Breast epithelium (tissue), 4 donors: ENCODE results near the gene CNNM3. TPM values are rescaled to one million over a fixed set of nuclear protein-coding genes. Genes with fewer than 3 reads are reported as not detected.
A peak's percentile ranks its signal among the peaks of the same experiment; 100 is the strongest.

Source experiments
- DNase-seq, 2 donors: peaks; one replicate each; pipeline ENCODE4 v3.0.0-alpha.2; 2019; ENCODE audit warnings: low spot score in 2 of 2
- H3K27ac ChIP-seq, 2 donors: fragments of 200-600 bp; sonication (generic) in 1 of 2; one replicate each; pipeline ENCODE4 v1.5.1; 2016 to 2019; ENCODE audit warnings: mild to moderate bottlenecking in 1 of 2
- H3K27me3 ChIP-seq, 2 donors: fragments of 200-600 bp; sonication (generic) in 1 of 2; one replicate each; pipeline versions ENCODE4 v1.5.1 to v1.6.0; 2017 to 2019; ENCODE audit warnings: control low read depth in 1 of 2, mild to moderate bottlenecking in 1 of 2
- H3K36me3 ChIP-seq: fragments of 200-600 bp; one replicate; pipeline ENCODE4 v1.5.1; 2019
- H3K4me1 ChIP-seq, 2 donors: fragments of 200-600 bp; sonication (generic); one replicate each; pipeline ENCODE4 v1.5.1; 2016 to 2019; ENCODE audit warnings: control low read depth in 1 of 2
- H3K4me3 ChIP-seq, 3 donors: fragments of 200-600 bp; sonication (generic); 1 replicate in 2 of 3; 2 replicates in 1 of 3; pipeline ENCODE4 v1.5.1; 2016 to 2019; ENCODE audit warnings: mild to moderate bottlenecking in 3 of 3, moderate library complexity in 2 of 3
- H3K9me3 ChIP-seq, 2 donors: fragments of 200-600 bp; sonication (generic) in 1 of 2; one replicate each; pipeline ENCODE4 v1.5.1; 2016 to 2019; ENCODE audit warnings: control low read depth in 1 of 2
- POLR2A ChIP-seq: fragments of 450-650 bp; IDR thresholded peaks from one replicate; pipeline ENCODE4 v1.6.1; 2016; ENCODE audit warnings: antibody characterized with exemption, mild to moderate bottlenecking, moderate library complexity
- POLR2AphosphoS5 ChIP-seq, 3 donors: sonication (generic); formaldehyde crosslinking; IDR thresholded peaks; one replicate each; pipeline ENCODE4 v1.6.1; 2017; ENCODE audit warnings: antibody characterized with exemption in 3 of 3
- intact Hi-C: fragments of 100-400 bp; cut with DNase I; formaldehyde crosslinking; loops from one replicate; pipeline ENCODE4 v1.15.1; 2023; ENCODE audit warnings: low total_unique reads
- total RNA-seq, 3 donors: library from RNA; depleted of rRNA; stranded (reverse); fragments of >200 nt; gene quantifications; one replicate each; pipeline ENCODE4 v1.1.0, GENCODE V29; 2016
- TF ChIP-seq, protein P1 (sequence below), 3 donors: fragments of 450-650 bp; IDR thresholded peaks; one replicate each; pipeline ENCODE4 v1.5.1; 2016 to 2017; ENCODE audit warnings: antibody characterized with exemption in 3 of 3, mild to moderate bottlenecking in 3 of 3, moderate library complexity in 3 of 3

Gene CNNM3
- total RNA-seq, 3 donors from 2014 or later: 7.5 to 13.8 (median 11.8) TPM

GRCh38 chr2:96815326-96816126 is 542 bp upstream of the CNNM3 start:
- no peaks in the 10 kb centered on the region for H3K27me3 ChIP-seq
- H3K4me3 ChIP-seq: peak overlapping the region; percentile 78 to 97 (median 84)
- no peaks in the 10 kb centered on the region for H3K9me3 ChIP-seq
- H3K36me3 ChIP-seq: no peaks in the 10 kb centered on the region
- DNase-seq: peak in 1 of 2 donors; percentile 32
- TF ChIP-seq POLR2AphosphoS5 (IDR thresholded peaks at IDR 0.05) (no peak), POLR2A (no peak)
- TF ChIP-seq, protein P1, sequence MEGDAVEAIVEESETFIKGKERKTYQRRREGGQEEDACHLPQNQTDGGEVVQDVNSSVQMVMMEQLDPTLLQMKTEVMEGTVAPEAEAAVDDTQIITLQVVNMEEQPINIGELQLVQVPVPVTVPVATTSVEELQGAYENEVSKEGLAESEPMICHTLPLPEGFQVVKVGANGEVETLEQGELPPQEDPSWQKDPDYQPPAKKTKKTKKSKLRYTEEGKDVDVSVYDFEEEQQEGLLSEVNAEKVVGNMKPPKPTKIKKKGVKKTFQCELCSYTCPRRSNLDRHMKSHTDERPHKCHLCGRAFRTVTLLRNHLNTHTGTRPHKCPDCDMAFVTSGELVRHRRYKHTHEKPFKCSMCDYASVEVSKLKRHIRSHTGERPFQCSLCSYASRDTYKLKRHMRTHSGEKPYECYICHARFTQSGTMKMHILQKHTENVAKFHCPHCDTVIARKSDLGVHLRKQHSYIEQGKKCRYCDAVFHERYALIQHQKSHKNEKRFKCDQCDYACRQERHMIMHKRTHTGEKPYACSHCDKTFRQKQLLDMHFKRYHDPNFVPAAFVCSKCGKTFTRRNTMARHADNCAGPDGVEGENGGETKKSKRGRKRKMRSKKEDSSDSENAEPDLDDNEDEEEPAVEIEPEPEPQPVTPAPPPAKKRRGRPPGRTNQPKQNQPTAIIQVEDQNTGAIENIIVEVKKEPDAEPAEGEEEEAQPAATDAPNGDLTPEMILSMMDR (IDR thresholded peaks at IDR 0.05): no peak
- peak overlapping the region; percentile 90 to 93 for H3K27ac ChIP-seq
- intact Hi-C loops: no loop called here
- H3K4me1 ChIP-seq: peaks cover 14 to 18% of the 10 kb centered on the region in 2 donors

DNA sequence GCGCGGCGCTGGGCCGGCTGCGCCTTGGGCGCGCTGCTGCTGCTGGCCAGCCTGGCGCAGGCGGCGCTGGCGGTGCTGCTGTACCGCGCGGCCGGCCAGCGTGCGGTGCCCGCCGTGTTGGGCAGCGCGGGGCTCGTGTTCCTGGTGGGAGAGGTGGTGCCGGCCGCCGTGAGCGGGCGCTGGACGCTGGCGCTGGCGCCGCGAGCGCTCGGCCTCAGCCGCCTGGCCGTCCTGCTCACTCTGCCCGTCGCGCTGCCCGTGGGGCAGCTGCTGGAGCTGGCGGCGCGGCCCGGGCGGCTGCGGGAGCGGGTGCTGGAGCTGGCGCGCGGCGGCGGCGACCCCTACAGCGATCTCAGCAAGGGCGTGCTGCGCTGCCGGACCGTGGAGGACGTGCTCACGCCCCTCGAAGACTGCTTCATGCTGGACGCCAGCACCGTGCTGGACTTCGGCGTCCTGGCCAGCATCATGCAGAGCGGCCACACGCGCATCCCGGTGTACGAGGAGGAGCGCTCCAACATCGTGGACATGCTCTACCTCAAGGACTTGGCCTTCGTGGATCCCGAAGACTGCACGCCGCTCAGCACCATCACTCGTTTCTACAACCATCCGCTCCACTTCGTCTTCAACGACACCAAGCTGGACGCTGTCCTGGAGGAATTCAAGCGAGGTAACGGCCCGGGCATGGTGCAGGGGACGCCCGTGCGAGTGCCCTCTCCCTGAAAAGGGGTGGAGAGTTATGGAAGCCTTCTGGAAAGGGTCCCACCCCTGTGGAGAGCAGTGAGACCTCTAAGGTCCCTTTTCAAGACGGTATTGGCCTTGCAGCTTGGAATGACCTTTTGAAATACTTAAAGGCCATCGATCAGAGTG is 1.0 kb downstream of the CNNM3 start:
- Histone ChIP-seq H3K27me3 (no peaks in the 10 kb centered on the region), H3K4me3 (peak overlapping the region; percentile 78 to 97 (median 84)), H3K9me3 (no peaks in the 10 kb centered on the region), H3K36me3 (no peaks in the 10 kb centered on the region), H3K4me1 (peaks cover 14 to 18% of the 10 kb centered on the region in 2 donors), H3K27ac (peak overlapping the region in 1 of 2 donors; percentile 93)
- DNase-seq: no peak
- TF ChIP-seq POLR2AphosphoS5 (IDR thresholded peaks at IDR 0.05): no peak
- TF ChIP-seq, protein P1 (IDR thresholded peaks at IDR 0.05): no peak
- intact Hi-C loops: no loop called here

DNA sequence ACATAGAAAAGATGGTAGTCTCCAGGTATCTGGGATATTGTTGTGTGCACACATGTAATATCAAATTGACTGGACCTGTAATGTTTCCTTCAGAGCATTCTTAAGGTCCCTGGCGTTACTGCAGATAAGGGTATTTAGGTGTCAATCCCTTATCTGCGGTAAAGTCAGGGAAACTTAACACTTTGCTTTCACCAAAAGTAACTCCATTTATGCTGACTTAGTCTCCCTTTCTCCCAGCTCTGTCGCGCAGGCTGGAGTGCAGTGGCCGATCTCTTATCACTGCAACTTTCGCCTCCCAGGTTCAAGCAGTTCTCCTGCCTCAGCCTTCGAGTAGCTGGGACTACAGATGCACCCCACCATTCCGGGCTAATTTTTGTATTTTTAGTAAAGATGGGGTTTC is 1.8 kb downstream of the CNNM3 start:
- peak overlapping the region; percentile 78 to 97 (median 84) for H3K4me3 ChIP-seq
- no peak overlapping the region for H3K27ac ChIP-seq
- H3K4me1 ChIP-seq: peaks cover 14 to 18% of the 10 kb centered on the region in 2 donors
- H3K9me3 ChIP-seq: no peaks in the 10 kb centered on the region
- TF ChIP-seq POLR2A (no peak), POLR2AphosphoS5 (IDR thresholded peaks at IDR 0.05) (no peak)
- no peak for DNase-seq
- no peaks in the 10 kb centered on the region for H3K27me3 ChIP-seq
- intact Hi-C loops: no loop called here
- H3K36me3 ChIP-seq: no peaks in the 10 kb centered on the region

DNA sequence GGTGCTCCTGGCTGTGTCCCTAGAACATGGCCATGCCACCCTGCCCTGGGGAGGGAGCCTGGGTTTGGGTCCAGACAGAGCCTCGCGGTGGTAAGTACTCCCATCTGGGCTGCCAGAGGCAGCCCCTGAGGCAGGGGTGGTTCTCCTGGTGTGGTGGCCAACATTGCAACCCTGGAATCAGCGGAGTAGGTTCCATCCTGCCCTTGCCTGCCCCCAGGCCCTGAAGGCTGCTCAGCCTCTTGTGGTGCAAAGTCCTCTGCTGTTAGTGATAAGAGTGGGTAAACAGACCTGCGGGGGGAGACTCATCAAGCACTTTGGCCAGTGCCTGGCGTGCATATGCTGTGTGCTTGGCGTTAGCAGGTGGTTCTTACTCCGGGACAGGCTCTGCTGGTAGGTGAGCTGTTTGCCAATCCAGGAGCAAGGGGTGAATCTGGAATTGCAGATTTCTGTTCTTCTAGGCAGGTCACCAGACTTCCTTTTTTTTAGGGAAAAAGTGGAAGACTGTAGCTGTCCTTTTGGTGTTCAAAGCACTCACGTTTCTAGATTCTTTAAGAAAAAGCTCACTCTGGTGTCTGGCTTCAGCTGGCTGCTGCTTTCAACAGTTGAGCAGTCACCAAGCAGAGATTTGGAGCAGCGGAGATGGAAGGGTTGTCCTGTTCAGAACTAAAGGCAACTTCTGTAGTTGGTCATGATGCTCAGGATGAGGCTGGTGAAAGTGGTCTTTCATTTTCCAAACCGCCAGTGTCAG is 3.2 kb downstream of the CNNM3 start:
- no peak for DNase-seq
- H3K27me3 ChIP-seq: no peaks in the 10 kb centered on the region
- no peak overlapping the region for H3K27ac ChIP-seq
- no peaks in the 10 kb centered on the region for H3K36me3 ChIP-seq
- peaks cover 14 to 18% of the 10 kb centered on the region in 2 donors for H3K4me1 ChIP-seq
- intact Hi-C loops: no loop called here
- H3K4me3 ChIP-seq: peak overlapping the region in 1 of 3 donors; percentile 40
- TF ChIP-seq, protein P1 (IDR thresholded peaks at IDR 0.05): no peak
- no peak for TF ChIP-seq POLR2A
- TF ChIP-seq POLR2AphosphoS5 (IDR thresholded peaks at IDR 0.05): no peak
- H3K9me3 ChIP-seq: no peaks in the 10 kb centered on the region

DNA sequence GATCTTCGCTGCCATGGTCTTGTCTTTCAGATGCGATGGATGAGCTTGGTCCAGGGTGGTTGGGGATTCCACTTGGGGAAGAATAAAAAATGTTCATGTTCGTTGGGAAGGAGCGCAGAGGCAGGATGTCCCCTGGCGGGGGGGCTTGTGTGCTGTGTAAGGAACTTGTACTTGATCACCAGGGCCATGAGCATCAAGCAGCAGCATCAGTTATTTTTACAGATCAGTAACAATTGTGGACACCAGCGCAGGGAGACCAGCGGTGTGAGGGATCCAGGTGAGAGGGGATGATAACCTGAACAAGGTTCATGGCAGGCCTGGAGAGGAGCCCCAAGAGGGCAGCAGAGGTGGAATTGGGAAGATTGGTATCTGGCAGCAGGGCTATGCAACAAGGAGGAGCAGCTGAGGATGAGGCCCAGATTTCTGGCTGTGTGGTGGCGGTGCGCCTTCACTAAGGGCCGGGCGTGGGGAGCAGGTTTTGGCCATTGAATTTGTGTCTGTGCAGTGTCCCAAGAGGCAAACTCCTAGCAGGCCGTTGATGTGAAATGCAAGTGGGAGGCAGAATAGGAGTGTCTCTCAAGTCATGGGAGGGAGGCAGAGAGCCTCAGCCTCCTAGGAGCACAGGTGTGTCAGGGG is 3.9 kb downstream of the CNNM3 start:
- intact Hi-C loops: no loop called here
- no peaks in the 10 kb centered on the region for H3K27me3 ChIP-seq
- no peak overlapping the region for H3K4me3 ChIP-seq
- TF ChIP-seq, protein P1 (IDR thresholded peaks at IDR 0.05): no peak
- TF ChIP-seq POLR2A (no peak), POLR2AphosphoS5 (IDR thresholded peaks at IDR 0.05) (no peak)
- no peaks in the 10 kb centered on the region for H3K36me3 ChIP-seq
- no peaks in the 10 kb centered on the region for H3K9me3 ChIP-seq
- peaks cover 14 to 18% of the 10 kb centered on the region in 2 donors for H3K4me1 ChIP-seq
- no peak for DNase-seq
- no peak overlapping the region for H3K27ac ChIP-seq
